Measurements from ENCODE around the gene HES7. TPM values are rescaled to one million over a fixed set of nuclear protein-coding genes. Genes with fewer than 3 reads are reported as not detected.

Gene HES7
- polyA plus RNA-seq, 6 donors from 2014 or later, result not detected

DNA sequence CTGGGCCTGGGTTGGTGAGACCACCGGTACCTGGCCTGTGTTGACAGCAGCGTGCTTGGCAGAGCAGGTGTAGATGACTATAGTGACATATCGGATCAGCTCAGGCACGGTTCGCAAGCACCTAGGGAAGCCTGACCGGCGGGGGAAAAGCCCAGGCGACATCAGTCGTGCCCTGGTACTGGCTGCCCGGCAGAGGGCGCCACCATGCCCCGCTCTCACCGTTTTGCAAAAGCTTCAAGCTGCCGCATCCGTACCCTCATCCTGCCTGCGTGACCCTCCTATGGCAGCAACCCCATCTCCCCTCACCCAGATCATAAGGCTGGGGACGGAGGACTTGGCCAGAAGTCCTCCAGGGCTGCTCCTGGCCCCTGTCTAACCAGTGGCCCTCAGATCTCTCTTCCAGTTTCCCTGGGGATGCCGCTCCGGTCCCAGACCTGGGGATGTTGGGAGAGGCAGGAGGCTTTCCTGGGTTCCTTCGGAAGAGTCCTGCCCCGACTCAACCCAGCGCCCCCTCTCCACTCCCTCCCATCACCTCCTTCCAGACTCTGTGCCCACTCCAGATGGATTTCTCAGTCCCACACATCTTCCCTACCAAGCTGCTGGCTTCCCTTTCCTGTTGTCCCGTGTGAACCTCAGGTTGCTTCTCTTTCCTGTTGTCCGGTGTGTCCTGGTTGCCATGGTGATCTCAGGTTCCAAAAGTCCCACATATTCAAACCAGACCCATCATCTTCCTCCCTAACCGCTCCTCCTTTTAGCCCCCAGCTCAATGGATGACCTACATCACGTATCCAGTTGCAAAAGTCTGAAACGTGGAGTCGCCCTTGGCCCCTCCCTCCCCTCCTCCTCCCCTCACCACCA, 50.0 kb downstream of the HES7 start:
- Mint-ChIP-seq H3K9me3 (peaks cover 0 to 2% (median 0%) of the 10 kb centered on the region in 7 donors), H3K27ac (peak overlapping the region; percentile 95 to 100 (median 98)), H3K4me3 (peak overlapping the region; percentile 50 to 93 (median 88)), H3K4me1 (peaks cover 26 to 39% (median 28%) of the 10 kb centered on the region in 3 donors), H3K36me3 (no peaks in the 10 kb centered on the region), H3K27me3 (peaks cover 28 to 75% (median 57%) of the 10 kb centered on the region in 3 donors)
- peak; percentile 98 to 99 for ATAC-seq (ENCODE audit: low read depth in 2 of 2)
- peak; percentile 86 for DNase-seq

DNA sequence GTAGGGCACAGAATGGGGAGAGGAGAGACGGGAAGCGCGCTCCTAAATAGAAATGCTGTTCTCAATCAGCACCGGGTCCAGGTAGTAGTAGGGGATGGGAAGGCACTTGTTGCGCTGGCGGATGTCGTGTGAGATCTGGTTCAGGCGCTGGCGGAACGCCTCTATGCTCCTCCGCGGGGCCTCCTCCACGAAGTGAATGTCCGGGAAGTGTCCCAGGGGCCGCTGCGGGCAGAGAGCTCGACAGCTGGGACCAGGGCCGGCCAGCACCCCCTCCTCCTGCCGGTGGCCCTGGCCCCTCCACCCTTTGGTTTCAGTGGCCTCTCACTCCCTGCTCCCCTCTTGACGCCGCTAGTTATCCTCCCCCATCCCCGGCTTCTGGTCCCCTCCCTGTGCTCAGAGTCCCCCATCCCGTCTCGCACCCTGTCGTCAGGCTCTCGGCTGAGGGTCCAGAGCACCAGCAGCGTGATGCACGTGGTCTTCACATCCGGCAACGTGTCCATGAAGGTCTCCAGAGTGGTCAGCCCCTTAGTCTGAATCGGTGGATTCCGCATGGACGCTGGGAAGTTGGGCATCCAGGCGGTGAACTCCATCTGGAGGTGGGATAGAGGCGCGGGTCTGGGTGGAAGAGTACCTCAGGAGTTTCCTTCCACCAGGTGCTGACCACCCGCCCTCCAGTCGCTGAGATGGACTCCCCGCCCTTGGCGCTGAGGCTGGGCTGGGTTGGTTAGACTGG, 51.0 kb downstream of the HES7 start:
- peak overlapping the region; percentile 95 to 100 (median 98) for H3K27ac Mint-ChIP-seq
- DNase-seq (no peak), ATAC-seq (ENCODE audit: low read depth in 2 of 2) (peak in 1 of 2 donors; percentile 17)
- peaks cover 25 to 41% (median 28%) of the 10 kb centered on the region in 3 donors for H3K4me1 Mint-ChIP-seq
- H3K4me3 Mint-ChIP-seq, result peak overlapping the region; percentile 50 to 93 (median 86)
- peaks cover 0 to 2% (median 0%) of the 10 kb centered on the region in 7 donors for H3K9me3 Mint-ChIP-seq
- no peaks in the 10 kb centered on the region for H3K36me3 Mint-ChIP-seq
- peaks cover 32 to 78% (median 61%) of the 10 kb centered on the region in 3 donors for H3K27me3 Mint-ChIP-seq

DNA sequence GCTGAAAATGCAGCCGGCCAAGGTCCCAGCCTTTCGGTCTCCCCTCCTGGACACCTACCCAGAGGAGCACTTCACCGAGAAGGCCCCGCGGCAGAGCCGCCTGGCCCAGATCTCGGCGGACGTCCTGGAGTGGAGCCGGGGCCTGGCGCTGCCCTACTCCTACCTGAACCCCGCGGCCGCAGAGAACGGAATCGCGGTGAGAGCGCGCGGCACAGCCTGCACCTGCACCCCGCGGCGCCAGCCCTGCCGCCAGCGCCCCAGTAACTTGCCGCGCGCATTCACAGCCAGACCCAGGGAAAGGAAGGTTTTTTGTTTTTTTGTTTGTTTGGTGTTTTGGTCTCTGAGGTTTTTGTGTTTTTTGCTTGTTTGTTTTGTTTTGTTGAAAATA, 51.6 kb downstream of the HES7 start:
- no peaks in the 10 kb centered on the region for H3K36me3 Mint-ChIP-seq
- H3K27me3 Mint-ChIP-seq, result peaks cover 32 to 75% (median 67%) of the 10 kb centered on the region in 3 donors
- peak overlapping the region in 4 of 6 donors; percentile 89 to 100 (median 96) for H3K27ac Mint-ChIP-seq
- ATAC-seq (ENCODE audit: low read depth in 2 of 2) (peak in 1 of 2 donors; percentile 8), DNase-seq (no peak)
- H3K9me3 Mint-ChIP-seq, result peaks cover 0 to 2% (median 0%) of the 10 kb centered on the region in 7 donors
- H3K4me1 Mint-ChIP-seq, result peaks cover 25 to 41% (median 28%) of the 10 kb centered on the region in 3 donors
- H3K4me3 Mint-ChIP-seq, result peak overlapping the region; percentile 35 to 92 (median 76)

GRCh38 chr17:8071496-8071895, 52.4 kb downstream of the HES7 start:
- Mint-ChIP-seq H3K27ac (peak overlapping the region in 4 of 6 donors; percentile 62 to 96 (median 78)), H3K9me3 (peaks cover 0 to 2% (median 0%) of the 10 kb centered on the region in 7 donors), H3K36me3 (no peaks in the 10 kb centered on the region), H3K4me3 (peak overlapping the region in 2 of 8 donors; percentile 76 to 82), H3K4me1 (peaks cover 25 to 41% (median 28%) of the 10 kb centered on the region in 3 donors), H3K27me3 (peaks cover 36 to 73% (median 70%) of the 10 kb centered on the region in 3 donors)
- DNase-seq, result no peak
- ATAC-seq (ENCODE audit: low read depth in 2 of 2), result no peak

Other genes with a start within 250 kb of the HES7 start
- 1 to 10 TPM in 5 of 6 donors, under 1 TPM in 1; 0.06 to 8.0 (median 3.4) TPM for gene CHD3, start 235.3 kb downstream of the HES7 start, polyA plus RNA-seq (ENCODE audit: low read depth in 6 of 6)
- 1 to 10 TPM in 5 of 6 donors, under 1 TPM in 1; 0.60 to 5.2 (median 2.9) TPM for gene RNF227, start 207.8 kb downstream of the HES7 start, polyA plus RNA-seq (ENCODE audit: low read depth in 6 of 6)
- under 1 TPM in 1 of 6 donors, not detected in 5; 0.15 TPM for gene KCNAB3, start 194.2 kb downstream of the HES7 start, polyA plus RNA-seq (ENCODE audit: low read depth in 6 of 6)
- 100 to 1,000 TPM; 202 to 349 (median 224) TPM for gene TRAPPC1, start 192.2 kb downstream of the HES7 start, polyA plus RNA-seq (ENCODE audit: low read depth in 6 of 6)
- 10 to 100 TPM in 1 of 6 donors, 1 to 10 TPM in 5; 3.3 to 14.2 (median 7.6) TPM for gene CNTROB, start 191.9 kb downstream of the HES7 start, polyA plus RNA-seq (ENCODE audit: low read depth in 6 of 6)
- gene GUCY2D, start 121.5 kb downstream of the HES7 start, polyA plus RNA-seq (ENCODE audit: low read depth in 6 of 6), result not detected
- not detected for gene ALOX15B, start 85.0 kb downstream of the HES7 start, polyA plus RNA-seq (ENCODE audit: low read depth in 6 of 6)
- 1 to 10 TPM in 2 of 6 donors, under 1 TPM in 2, not detected in 2; 0.45 to 2.4 (median 1.1) TPM for gene ALOX12B, start 36.4 kb downstream of the HES7 start, polyA plus RNA-seq (ENCODE audit: low read depth in 6 of 6)
- gene ALOXE3, start 5.6 kb downstream of the HES7 start, polyA plus RNA-seq (ENCODE audit: low read depth in 6 of 6), result not detected
- gene PER1, start 28.3 kb upstream of the HES7 start, polyA plus RNA-seq (ENCODE audit: low read depth in 6 of 6), result 10 to 100 TPM in 5 of 6 donors, 1 to 10 TPM in 1; 4.5 to 20.9 (median 13.5) TPM
- 10 to 100 TPM; 37.8 to 89.1 (median 65.9) TPM for gene VAMP2, start 38.8 kb upstream of the HES7 start, polyA plus RNA-seq (ENCODE audit: low read depth in 6 of 6)
- gene TMEM107, start 52.3 kb upstream of the HES7 start, polyA plus RNA-seq (ENCODE audit: low read depth in 6 of 6), result 10 to 100 TPM; 29.9 to 42.3 (median 34.7) TPM
- 10 to 100 TPM; 14.8 to 24.2 (median 20.4) TPM for gene BORCS6, start 66.1 kb upstream of the HES7 start, polyA plus RNA-seq (ENCODE audit: low read depth in 6 of 6)
- not detected for gene AURKB, start 86.5 kb upstream of the HES7 start, polyA plus RNA-seq (ENCODE audit: low read depth in 6 of 6)
- gene CTC1, start 124.0 kb upstream of the HES7 start, polyA plus RNA-seq (ENCODE audit: low read depth in 6 of 6), result 10 to 100 TPM; 13.5 to 34.9 (median 22.3) TPM
- gene PFAS, start 125.2 kb upstream of the HES7 start, polyA plus RNA-seq (ENCODE audit: low read depth in 6 of 6), result 10 to 100 TPM; 11.6 to 29.8 (median 17.9) TPM
- 100 to 1,000 TPM in 1 of 6 donors, 10 to 100 TPM in 5; 65.8 to 110 (median 79.7) TPM for gene RANGRF, start 164.6 kb upstream of the HES7 start, polyA plus RNA-seq (ENCODE audit: low read depth in 6 of 6)
- gene SLC25A35, start 171.3 kb upstream of the HES7 start, polyA plus RNA-seq (ENCODE audit: low read depth in 6 of 6), result 1 to 10 TPM; 1.5 to 4.6 (median 2.1) TPM
- gene ARHGEF15, start 186.1 kb upstream of the HES7 start, polyA plus RNA-seq (ENCODE audit: low read depth in 6 of 6), result not detected
- not detected for gene ODF4, start 215.7 kb upstream of the HES7 start, polyA plus RNA-seq (ENCODE audit: low read depth in 6 of 6)

Data from naive B cell (primary cell).